Measurements from ENCODE around the gene TMEM221.
"Not testable (repeated sequence)": the region's sequence is repeated elsewhere in the genome, so short reads cannot be mapped to it uniquely, and the experiment has no call there.

The TMEM221 gene

DNA sequence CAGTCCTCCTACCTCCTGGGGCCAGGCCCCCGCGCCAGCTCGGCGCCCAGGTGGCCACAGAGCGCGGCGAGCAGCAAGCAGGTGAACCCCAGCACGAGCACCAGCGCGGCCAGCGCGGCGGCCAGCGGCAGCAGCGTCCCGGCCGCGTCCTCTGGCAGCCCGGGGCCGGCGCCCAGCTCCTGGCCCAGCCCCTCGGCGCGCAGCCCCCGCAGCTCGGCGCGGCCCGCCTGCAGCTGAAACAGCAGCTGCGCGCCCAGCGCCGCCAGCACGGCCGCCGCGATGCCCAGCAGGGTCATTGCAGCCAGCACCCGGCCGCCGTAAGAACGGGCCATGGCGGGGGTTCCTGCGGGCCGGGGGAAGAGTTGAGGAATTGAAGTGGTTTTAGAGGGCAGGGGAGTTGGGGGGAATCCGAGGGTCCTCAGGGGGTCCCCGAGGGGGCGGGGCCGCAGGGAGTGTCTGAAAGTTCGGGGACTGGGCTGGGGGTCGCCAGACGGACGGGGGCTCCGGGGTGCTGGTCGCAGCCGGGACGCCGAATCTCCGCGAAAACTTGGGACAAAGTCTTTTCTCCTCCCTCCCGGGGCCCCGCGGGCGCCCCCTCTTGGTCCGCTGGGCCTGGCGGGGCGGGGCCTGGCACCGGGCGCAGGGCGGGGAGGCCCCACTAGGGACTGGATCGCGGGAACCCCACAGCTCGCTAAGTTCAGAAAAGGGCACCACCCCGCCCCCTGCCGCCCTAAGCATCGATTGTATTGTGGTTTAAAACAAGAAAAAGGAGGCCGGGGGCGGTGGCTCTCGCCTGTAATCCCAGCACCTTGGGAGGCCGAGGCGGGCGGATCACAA is at the start of gene TMEM221:
Gene TMEM221, minus strand, starts transcription at position 538 of the 837 bp plus-strand sequence. Its CDS starts 206 bp downstream, at position 332.
- DNase-seq = peak; percentile 36

DNA sequence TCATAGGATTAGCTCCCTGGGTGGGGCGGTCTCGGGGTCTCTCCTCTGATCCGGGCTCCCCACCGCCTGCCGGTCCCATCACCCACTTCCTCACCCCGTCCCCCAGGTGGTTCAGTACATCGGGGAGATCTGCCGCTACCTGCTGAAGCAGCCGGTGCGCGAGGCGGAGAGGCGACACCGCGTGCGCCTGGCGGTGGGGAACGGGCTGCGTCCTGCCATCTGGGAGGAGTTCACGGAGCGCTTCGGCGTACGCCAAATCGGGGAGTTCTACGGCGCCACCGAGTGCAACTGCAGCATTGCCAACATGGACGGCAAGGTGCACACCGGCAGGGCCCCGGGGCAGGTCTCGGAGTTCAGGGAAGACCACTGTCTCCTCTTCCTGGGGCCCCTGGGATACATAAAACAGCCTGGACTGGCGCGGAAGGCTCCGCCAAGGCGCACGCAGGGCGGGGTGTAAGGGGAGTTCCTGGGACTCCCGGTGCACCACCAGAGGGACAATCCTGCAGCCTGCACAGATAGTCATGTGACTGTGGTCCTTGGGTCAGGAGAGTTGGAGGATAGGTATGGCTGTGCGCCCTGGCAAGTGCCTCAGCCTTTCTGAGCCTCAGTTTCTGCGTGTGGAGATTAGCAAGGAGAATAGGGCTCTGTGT is 48.8 kb upstream of the TMEM221 start:
- no peak for DNase-seq

DNA sequence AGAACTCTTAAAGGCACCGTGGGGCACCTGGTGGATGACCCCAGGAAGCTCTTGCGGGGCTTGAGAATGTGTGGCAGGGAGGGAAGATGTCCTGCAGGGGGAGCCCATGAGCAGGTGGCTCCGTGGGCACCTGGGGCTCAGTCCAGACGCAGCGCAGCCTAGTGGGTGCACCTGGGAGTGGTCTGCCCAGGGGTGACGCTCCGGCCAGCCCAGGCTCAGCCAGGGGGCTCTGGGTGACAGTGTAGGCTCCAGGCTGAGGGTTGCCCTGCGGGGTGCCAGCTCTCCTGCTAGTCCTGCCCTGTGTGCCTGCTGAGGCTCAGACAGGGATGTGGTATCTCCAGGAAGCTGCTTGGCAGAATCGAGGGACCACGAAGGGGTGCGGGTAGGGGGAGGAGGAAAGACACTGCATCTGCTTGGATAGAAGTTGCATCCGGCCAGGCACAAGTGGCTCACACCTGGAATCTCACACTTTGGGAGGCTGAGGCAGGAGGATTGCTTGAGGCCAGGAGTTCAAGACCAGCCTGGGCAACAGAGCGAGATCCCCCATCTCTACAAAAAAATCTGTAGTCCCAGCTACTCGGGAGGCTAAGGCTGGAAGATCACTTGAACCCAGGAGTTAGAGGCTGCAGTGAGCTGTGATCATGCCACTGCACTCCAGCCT is 48.0 kb upstream of the TMEM221 start:
- peak; percentile 79 for DNase-seq

DNA sequence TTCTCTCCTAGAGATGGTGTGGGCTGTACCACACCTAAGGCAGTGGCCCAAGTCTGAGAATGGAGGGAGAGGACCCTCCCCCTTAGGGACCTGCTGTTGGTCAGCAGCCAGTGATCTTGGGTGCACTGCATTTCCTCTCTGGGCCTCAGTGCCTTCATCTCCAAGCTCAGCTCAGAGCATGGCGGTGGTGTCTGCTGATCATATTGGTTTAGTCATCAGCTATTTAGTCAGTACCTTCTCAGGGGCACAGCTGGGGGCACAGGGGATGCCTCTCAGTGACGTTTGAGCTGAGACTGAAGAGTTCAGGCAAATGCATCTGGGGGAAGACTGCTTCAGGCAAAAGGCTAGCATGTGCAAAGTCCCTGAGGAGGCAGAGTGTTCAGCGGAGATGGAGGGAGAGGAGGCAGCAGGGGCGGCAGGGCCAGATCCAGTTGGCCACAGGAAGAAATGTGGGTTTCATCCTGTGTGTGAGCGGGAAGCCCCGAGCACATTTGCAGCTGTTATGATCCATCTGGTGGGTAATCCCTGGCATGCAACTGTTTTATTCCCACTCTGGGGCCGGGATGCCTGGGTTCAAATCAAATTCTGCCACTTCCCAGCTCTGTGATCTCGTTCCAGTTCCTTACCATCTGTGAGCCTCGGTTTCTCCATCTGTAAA is 47.3 kb upstream of the TMEM221 start:
- DNase-seq = no peak

DNA sequence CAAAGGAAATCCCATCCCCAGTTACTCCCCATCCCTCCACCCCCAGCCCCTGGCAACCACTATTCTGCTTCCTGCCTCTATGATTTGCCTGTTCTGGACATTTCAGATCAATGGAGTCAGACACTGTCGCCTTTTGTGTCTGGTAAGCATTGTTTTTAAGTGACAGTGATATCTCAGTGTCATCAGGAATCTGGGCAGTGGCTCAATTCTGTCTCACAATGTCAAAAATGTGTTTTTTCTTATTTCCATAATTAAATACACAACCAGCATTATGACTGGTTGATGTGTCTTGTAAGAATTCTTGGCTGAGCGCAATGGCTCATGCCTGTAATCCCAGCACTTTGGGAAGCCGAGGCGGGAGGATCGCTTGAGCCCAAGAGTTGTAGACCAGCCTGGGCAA is 42.8 kb upstream of the TMEM221 start:
- DNase-seq = no peak

DNA sequence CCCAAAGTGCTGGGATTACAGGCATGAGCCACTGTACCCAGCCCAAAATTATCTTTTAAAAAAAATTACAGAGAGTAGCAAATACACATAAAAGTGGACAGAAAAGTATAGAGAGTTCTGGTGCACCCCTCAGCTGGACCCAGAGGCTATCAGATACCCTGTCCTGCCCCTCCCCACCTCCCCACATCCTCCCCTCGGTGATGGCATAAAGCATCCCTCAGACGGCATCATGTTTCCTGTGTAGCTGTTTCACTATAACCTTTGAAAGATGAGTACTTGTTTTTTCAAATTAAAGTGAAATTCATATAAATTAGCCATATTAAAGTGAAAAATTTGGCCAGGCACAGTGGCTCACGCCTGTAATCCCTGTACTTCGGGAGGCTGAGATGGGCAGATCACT is 41.9 kb upstream of the TMEM221 start:
- peak; percentile 51 for DNase-seq

DNA sequence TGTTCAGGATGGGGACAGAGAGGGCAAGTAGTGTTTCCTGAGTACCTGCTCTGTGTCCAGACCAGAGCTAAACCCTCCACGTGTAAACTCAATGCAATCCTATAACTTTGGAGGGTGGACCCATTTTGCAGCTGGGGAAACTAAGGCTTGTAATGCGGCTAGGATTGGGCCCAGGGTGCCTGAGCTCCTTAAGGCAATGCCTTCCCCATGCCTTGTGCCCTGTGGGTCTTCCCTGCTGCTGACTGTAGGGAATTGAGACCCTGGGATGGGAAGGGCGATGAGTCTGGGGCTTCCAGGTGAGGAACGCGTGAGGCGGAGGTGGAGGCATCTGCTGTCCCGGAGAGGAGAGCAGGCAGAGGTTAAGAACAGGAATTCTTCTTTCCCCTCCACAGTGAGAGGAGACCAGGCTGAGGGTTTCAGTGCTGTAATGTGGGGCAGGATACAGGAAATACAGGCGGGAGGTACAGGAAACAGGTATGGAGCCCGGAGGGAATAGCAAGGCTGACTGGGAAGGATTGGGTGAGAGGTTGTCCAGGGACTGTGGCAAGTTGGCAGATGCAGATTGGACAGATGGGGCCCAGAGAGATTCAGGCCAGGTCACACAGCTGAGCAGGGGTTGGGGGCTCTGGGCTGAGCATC is 41.0 kb upstream of the TMEM221 start:
- DNase-seq = no peak

DNA sequence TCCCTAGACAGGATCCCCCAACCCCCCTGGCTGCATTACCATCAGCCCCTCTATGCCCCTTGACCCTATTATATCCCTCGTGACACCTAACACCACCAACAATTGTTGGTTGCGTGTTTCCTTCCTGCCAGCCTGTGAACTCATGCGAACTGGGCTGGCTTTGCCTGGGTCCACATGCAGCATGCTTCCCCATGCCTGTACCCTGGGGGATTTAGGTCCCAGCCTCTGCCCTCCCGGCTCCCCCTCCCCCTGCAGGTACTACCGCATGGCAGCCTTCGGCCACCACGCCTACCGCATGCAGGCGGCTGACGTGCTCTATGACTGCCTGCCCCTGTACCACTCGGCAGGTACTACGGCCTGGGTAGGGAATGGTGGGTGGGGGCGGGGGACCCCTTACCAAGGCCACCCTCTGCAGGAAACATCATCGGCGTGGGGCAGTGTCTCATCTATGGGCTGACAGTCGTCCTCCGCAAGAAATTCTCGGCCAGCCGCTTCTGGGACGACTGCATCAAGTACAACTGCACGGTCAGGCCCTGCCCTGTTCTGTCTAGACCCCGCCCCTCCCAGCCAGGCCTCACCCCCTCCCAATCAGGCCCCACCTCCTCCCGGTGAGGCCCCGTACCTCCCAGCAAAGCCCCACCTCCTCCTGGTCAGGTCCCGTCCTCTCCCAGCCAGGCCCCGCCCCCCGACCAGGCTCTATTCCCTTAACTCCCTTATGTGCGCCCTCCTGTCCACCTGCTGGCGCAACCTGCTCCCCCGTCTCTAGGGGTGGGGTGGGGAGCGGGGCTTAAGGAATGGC is 40.3 kb upstream of the TMEM221 start:
- peak; percentile 65 for DNase-seq

DNA sequence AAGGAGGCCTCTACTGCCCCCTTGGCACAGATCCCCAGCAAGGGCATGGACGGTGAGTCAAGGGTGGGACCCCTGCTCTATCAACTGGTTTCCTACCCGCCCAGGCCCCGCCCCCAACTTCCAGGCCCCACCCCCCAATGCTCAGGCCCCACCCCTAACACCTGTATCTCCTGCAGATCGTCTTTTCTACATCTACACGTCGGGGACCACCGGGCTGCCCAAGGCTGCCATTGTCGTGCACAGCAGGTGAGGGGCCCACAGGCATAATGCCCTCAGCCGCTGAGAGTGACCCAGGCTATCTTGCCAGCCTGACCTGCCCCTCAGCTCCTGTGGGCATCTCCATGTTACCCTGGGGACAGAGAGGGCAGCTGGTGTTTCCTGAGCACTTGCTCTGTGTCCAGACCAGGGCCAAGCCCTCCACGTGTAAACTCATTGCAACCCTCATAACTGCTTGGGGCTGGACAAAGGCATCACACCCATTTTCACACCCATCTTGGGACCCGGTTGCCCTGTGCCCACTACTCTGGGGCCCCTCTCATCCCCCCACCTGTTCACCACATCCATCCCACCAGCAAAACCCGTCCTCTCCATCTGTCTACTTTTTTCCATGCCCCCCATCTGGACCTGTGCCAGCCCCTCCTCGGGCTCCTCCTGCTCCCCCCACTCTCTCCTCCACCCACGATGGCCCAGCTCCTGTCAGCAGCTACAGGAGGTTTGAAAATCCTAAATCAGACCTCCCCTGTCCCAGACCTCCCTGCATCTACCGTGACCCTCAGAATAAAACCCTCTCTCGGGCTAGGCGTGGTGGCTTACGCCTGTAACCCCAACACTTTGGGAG is 39.0 kb upstream of the TMEM221 start:
- DNase-seq = no peak

DNA sequence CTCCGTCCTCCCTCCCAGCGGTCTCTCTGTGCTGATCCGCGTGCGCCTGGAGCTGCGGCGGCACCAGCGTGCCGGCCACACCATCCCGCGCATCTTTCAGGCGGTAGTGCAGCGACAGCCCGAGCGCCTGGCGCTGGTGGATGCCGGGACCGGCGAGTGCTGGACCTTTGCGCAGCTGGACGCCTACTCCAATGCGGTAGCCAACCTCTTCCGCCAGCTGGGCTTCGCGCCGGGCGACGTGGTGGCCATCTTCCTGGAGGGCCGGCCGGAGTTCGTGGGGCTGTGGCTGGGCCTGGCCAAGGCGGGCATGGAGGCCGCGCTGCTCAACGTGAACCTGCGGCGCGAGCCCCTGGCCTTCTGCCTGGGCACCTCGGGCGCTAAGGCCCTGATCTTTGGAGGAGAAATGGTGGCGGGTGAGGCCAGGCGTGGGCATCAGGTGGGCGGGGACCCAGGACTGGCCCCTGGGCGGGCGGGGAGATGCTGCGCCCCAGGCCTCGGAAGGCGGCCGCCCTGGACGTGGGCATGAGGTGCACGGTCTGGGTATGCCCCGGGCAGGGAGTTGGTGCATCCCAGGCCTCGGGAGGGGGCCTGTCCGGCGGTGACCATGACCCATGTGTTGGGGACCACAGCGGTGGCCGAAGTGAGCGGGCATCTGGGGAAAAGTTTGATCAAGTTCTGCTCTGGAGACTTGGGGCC is 38.2 kb upstream of the TMEM221 start:
- DNase-seq = no peak

DNA sequence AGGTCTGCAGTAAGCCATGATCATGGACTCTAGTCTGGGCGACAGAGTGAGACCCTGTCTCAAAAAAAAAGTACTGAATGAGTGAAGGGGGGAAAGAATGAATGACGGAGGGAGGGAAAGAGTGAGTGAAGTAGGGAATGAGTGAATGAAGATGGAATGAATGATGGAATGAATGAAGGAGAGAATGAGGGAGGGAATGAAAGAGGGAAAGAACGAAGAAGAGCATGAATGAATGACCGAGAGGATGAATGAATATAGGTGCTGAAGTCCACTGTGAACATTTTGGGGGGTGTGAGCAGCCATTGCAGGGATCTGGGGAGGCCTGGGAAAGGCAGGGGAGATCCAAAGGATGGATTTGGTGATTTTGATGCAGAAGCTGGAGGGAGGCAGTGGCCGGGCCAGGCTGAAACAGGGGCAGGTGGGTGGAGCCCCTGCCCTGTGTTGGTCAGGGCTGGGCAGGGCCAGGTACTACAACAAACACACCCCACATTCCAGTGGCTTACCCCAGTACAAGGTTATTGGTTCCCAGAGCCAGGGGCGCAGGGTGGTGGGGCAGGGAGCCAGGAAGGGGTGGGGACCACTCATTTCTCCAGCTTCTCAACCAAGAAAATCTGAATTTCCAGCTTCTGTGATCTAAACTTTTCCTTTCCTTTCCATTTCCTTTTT is 36.2 kb upstream of the TMEM221 start:
- DNase-seq = no peak

DNA sequence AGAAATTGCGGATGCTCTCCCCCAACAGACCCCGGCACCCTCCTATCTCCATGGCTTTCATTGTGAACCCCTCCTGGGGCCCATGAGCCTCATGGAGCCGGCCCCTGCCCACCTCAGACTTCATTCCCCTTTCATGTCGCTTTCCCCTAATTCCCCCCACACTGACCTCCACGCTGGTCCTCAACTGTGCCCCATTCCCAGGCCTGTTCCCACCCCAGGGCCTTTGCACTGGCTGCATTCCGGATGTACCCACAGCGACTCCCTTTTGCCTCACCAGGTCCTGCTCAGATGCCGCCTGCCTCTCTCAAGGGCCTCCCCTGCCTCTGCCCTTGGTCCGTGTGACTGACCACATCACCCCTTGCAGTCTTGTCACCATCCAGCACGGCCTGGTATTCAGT is 35.1 kb upstream of the TMEM221 start:
- no peak for DNase-seq

DNA sequence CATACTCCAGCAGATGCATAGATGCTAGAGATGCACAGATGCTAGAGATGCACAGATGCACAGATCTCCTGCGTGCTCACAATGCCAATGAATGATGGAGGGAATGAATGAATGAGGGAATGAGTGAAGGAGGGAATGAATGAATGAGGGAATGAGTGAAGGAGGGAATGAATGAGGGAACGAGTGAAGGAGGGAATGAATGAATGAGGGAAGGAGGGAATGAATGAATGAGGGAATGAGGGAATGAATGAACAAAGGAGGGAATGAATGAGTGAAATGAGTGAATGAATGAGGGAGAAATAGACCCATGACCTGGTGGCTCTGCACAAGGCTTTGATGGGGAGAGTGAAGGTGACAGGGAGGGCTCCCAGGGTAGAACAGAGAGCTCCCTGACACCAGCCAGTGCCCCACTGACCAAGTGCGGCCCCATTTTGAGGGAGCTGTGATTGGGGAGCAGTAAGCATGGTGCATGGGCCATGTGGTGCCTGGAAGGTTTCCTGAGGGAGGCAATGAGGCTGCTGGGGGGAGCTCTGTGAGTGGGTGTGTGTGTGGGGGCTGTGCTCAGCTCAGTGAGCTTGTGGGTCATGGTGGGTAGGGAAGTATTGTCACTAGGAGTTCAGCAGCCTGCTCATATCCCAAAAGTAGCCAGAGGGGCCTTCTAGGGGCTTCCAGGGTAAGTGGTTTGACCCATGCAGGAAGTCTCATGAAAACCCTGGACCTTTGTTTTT is 34.6 kb upstream of the TMEM221 start:
- DNase-seq = no peak

DNA sequence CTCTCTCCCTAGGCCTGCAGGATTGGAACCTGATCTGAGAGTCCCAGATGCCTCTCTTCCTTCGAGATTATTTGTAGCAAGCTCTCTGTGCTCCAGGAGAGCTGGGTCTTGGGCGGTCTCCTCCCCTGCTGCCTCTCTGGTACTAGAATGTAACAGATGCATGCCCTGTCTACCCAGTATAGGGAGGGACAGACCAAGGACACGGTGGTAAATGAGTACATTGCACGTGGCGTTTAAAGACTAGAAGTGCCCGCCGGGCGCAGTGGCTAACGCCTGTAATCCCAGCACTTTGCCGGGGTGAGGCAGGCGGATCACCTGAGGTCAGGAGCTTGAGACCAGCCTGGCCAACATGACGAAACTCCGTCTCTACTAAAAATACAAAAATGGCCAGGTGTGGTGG is 33.5 kb upstream of the TMEM221 start:
- DNase-seq = no peak

DNA sequence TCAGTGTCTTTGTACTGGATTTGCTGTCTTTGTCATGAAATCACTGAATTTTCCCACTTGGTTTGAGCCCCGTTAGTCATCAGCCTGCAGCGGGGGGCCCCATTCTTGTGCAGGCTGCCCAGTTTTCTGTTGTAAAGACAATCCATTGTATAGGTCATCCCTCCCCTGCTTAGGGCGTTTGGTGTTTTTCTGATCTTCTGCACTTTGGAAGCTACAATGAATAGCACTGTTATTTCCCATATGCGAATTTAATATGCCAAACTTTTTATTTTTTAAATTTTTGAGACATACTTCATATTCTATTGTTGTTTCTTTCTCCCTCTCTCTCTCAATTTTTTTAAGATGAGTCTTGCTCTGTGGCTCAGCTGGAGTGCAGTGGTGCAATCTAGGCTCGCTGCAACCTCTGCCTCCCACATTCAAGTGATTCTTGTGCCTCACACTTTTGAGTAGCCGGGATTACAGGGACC is 30.9 kb upstream of the TMEM221 start:
- DNase-seq = no peak

DNA sequence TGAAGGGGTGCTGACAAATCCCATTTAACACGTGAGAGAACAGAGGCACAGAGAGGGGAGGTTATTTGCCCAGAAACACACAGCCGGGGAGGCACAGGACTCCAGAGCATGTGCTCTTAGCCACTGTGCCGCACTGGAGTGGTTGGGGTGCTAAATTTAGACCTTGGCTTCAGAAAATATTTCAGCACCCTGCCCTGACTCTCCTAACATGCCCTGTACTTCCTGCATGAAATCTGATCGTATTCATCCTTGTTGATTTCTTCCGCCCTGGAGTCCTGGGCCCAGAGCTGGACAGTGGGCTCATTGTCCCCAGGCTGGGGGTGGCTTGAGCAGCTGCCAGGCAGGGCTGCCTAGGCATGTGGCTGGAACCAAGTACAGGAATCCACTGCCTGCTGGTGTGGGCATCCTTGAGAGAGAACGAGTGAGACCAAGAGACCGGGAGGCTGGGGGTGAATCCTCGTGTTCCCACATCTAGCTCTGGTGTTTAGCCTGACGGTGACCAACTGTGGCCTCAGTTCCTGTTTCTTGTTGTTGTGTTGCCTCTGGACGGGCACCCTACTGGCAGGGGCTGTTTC is 27.2 kb upstream of the TMEM221 start:
- no peak for DNase-seq

DNA sequence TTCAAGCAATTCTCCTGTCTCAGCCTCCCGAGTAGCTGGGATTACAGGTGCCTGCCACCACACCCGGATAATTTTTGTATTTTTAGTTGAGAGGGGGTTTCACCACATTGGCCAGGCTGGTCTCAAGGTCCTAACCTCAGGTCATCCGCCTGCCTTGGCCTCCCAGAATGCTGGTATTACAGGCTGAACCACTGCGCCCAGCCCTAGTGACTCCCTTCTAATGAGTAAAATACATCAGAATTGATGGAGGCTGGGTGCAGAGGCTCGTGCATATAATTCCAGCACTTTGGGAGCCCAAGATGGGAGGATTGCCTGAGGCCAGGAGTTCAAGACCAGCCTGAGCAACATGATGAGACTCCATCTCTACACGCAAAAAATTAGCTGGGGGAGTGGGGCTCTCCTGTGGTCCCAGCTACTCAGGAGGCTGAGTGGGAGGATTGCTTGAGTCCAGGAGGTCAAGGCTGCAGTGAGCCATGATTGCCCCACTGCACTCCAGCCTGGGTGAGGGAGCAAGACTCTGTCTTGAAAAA is 26.6 kb upstream of the TMEM221 start:
- not testable (repeated sequence) for DNase-seq

DNA sequence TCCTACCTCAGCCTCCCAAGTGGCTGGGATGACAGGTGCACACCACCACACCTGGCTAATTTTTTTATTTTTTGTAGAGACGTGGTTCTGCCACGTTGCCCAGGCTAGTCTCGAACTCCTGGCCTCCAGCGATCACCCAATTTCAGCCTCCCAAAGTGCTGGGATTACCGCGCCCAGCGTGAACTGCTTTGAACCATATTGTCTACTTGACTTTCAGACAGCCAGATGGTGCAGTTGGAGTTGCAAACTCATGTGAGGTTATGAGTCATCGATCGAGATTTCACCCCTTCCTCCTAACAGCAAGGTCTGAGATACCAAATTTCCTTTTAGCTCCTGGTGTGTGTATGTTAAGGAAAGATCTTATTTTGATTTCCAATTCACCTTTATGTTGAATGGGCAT is 24.6 kb upstream of the TMEM221 start:
- no peak for DNase-seq
